Skin epidermis (tissue), 12 donors: ENCODE data around the gene RCC2.

Source experiments
- H3K27ac ChIP-seq, 21 experiments: fragments of 200-600 bp; sonication (generic) in 11 of 21; one replicate each; pipeline ENCODE4 v1.5.0; 2020; ENCODE audit warnings: mild to moderate bottlenecking in 3 of 21, inconsistent platforms in 2 of 21, moderate library complexity in 2 of 21
- H3K4me3 ChIP-seq, 7 experiments: fragments of 200-600 bp; sonication (generic) in 2 of 7; one replicate each; pipeline ENCODE4 v1.5.0; 2020; ENCODE audit warnings: inconsistent platforms in 2 of 7, mild to moderate bottlenecking in 2 of 7, moderate library complexity in 1 of 7

Gene RCC2

DNA sequence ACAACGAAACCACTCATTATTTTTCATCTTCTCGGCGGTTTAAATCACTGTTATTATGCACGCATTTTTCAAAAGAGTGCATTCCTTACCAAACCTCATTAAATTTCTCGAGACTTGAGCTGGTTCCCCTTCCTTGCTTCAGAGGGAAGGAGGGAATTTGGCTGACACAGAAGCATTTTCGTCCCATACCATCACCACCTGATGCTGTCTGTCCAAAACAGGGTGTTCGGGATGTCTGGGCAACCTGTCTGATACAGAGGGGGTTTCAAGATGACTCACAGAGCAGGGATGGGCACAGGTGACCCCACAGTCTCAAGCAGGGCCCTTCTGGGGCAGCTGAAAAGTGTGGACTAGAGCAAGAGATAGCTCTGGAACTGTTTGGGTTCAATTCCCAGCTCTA is 12.3 kb upstream of the RCC2 start:
- no peak overlapping the region for H3K4me3 ChIP-seq
- H3K27ac ChIP-seq, result no peak overlapping the region

GRCh38 chr1:17447501-17447992 is 8.1 kb upstream of the RCC2 start:
- peak overlapping the region in 5 of 21 experiments; percentile 24 to 60 (median 29) for H3K27ac ChIP-seq

GRCh38 chr1:17442841-17443240 is 3.4 kb upstream of the RCC2 start:
- no peak overlapping the region for H3K4me3 ChIP-seq
- peak overlapping the region in 19 of 21 experiments; percentile 10 to 98 (median 76) for H3K27ac ChIP-seq

More at GRCh38 chr1:17447501-17447992, 8.1 kb upstream of the RCC2 start:
- no peak overlapping the region for H3K4me3 ChIP-seq

GRCh38 chr1:17441993-17442357 is 2.5 kb upstream of the RCC2 start:
- Histone ChIP-seq H3K27ac (peak overlapping the region in 19 of 21 experiments; percentile 5 to 98 (median 76)), H3K4me3 (no peak overlapping the region)

- Histone ChIP-seq H3K4me3 (peak overlapping the region in 4 of 7 experiments; percentile 19 to 88 (median 53)), H3K27ac (peak overlapping the region in 20 of 21 experiments; percentile 18 to 98 (median 84))
Observed at GRCh38 chr1:17441265-17441992, 2.0 kb upstream of the RCC2 start.

GRCh38 chr1:17440827-17441168 is 1.3 kb upstream of the RCC2 start:
- Histone ChIP-seq H3K4me3 (peak overlapping the region; percentile 19 to 88 (median 33)), H3K27ac (peak overlapping the region; percentile 34 to 98 (median 84))

DNA sequence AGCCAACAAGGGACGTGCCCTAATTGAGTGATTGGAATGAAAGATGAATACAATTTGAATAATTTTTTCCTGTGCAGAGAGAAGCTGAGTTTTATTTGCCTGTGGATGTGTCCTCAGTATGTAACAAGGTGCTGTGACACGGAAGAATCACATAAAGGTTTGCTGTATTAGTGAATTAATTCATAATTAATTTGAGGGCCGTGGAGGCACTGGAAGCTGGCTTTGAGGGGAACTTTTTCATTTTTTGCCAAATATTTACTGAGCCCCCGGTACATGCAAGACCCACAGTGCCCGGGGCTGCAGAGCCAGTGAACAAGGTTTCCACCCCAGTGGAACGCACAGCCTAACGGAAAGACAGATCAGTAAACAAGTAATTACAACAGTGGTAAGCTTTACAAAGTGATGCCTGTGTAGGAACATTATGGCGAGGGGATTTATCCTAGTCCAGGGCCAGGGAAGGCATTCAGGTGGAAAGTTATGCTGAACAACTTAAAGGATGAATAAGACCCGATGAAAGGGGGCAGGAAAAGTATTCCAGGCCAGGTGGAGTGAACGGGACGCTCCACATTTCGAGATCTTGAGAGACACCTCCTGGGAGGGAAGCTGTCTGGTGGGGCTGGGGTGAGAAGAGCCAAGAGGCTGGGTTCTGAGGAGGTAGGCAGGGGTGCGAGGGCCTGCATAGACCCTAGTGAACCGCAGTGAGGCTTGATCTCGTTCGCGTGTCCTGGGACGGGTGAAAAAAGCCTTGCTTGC is 773 bp upstream of the RCC2 start:
- H3K4me3 ChIP-seq, result peak overlapping the region; percentile 19 to 88 (median 33)
- peak overlapping the region; percentile 34 to 98 (median 84) for H3K27ac ChIP-seq

- Histone ChIP-seq H3K27ac (peak overlapping the region; percentile 84 to 98 (median 91)), H3K4me3 (peak overlapping the region; percentile 69 to 94 (median 77))
Observed at GRCh38 chr1:17438318-17439249, 893 bp downstream of the RCC2 start.

GRCh38 chr1:17437580-17438317 is 1.7 kb downstream of the RCC2 start:
- Histone ChIP-seq H3K4me3 (peak overlapping the region; percentile 69 to 94 (median 77)), H3K27ac (peak overlapping the region; percentile 84 to 98 (median 91))

GRCh38 chr1:17437260-17437579 is 2.3 kb downstream of the RCC2 start:
- Histone ChIP-seq H3K4me3 (peak overlapping the region; percentile 69 to 94 (median 77)), H3K27ac (peak overlapping the region in 19 of 21 experiments; percentile 19 to 98 (median 90))

DNA sequence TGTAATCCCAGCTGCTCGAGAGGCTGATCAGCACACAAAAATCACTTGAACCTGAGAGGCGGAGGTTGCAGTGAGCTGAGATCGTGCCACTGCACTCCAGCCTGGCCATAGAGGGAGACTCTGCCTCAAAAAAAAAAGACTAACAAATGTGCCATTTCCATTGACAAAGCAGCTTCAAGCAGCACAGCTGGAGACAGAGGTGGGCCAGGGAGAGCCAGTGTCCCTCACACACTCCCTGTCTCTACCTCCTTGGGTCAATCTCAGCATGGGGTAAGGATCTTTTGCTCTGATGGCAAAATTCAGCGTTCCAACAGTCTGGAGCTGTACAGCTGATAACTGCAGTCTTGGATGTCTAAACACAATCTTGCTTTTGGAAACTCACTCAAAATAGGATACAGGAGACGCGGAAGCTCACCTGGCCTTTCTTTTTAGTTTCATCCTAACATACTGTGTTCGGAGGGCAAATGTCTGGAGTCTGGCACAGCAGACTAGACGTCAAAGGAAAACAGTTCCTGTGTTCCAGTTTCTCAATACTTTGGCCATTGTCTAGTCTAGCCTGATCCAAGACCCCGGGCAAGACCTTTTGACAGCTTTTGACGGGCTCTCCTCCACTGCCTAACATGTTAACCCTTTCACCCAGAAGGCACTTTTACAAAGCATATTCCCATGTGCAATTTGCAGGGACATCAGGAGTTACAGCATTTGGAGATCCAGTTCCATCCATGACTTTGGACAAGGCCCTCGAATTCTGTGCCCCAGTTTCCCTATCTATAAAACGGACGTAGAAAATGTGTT is 2.9 kb downstream of the RCC2 start:
- Histone ChIP-seq H3K4me3 (peak overlapping the region; percentile 69 to 94 (median 77)), H3K27ac (peak overlapping the region in 16 of 21 experiments; percentile 19 to 98 (median 89))

DNA sequence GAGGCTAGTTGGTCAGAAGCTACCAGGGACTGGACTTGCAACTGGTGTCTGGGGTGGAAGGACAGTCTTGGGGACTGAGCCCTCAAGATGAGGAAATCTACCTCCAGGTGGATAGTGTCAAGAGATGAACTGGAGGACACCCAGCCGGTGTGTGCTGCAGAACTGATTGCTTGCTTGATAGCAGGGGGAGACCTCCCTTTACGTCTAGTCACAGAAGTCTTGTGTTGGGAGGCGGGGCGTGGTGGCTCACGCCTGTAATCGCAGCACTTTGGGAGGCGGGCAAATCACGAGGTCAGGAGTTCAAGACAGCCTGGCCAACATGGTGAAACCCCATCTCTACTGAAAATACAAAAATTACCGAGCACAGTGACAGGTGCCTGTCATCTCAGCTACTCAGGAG is 4.9 kb downstream of the RCC2 start:
- Histone ChIP-seq H3K4me3 (no peak overlapping the region), H3K27ac (no peak overlapping the region)

DNA sequence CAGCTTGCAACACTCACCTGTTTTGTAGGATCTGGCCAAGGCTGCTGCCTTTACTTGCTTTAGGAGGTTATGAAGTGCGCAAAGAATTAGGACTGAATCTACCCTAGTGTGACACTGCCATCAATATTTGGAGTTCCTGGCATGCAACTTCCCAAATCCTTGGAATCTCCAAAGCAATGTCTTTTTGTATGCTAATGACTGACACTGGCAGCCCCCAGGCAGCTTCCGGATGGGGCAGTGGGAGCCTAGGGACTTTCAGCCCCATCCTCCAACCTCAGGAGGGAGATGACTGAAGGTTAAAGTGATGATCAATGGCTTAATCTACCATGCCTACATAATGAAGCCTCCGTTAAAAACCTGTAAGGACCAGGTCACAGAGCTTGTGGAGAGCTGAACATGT is 5.5 kb downstream of the RCC2 start:
- Histone ChIP-seq H3K4me3 (no peak overlapping the region), H3K27ac (no peak overlapping the region)

DNA sequence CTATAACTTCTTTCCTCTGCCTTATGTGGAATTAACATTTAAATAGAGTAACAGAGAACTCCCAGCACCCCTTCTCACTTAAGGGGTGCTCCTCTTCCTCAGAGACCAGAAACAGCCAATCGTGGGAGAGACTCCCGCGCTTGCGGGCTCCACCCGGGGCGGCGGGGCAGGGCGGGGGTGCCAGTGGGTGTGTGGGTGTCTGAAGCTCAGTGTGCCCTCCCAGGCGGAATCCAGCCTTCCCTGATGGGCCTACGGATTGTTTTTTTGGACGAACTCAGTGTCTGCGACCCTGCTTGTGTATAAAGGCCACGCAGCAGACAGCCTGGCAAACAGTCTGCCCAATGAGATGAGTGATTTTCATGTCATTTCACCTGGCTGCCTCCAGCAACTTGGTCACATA is 6.2 kb downstream of the RCC2 start:
- Histone ChIP-seq H3K27ac (no peak overlapping the region), H3K4me3 (no peak overlapping the region)

DNA sequence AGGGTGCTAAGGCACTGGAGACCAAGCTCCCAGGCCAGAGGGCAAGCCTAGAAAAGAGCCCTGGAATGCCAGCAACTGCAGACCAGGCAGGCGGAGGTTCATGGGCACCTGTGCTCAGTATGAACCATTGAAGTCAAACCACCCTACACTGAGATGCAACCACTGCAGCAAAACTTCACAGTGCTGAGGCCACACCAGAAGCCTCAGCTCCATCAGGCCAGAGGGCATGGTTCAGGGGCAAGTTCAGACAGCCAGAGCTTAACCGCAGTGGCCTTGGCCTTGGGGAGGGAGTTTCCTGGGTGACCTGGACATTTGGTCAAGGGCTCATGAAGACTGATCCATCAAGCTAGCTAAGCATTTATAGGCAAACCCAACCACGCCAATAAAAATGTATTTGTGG is 7.1 kb downstream of the RCC2 start:
- H3K27ac ChIP-seq, result peak overlapping the region in 3 of 21 experiments; percentile 21 to 46 (median 32)
- no peak overlapping the region for H3K4me3 ChIP-seq

- Histone ChIP-seq H3K27ac (no peak overlapping the region), H3K4me3 (no peak overlapping the region)
Observed at GRCh38 chr1:17429183-17429582, 10.3 kb downstream of the RCC2 start.

- Histone ChIP-seq H3K27ac (no peak overlapping the region), H3K4me3 (no peak overlapping the region)
Observed at GRCh38 chr1:17427696-17428660, 11.5 kb downstream of the RCC2 start.
